Measurements from ENCODE around the gene C1orf198. TPM values are rescaled to one million over a fixed set of nuclear protein-coding genes. Genes with fewer than 3 reads are reported as not detected.

The C1orf198 gene
- total RNA-seq, 1 donor, result 352 TPM

GRCh38 chr1:230853731-230854130 lies 14.6 kb downstream of the C1orf198 start:
- TF ChIP-seq CTCF (IDR thresholded peaks at IDR 0.05; ENCODE audit: extremely low read depth, low read depth, low read length), result no peak
- Histone ChIP-seq H3K4me3 (ENCODE audit: insufficient read depth, low read length) (no peak overlapping the region), H3K27me3 (ENCODE audit: insufficient read depth, low read length) (no peaks in the 10 kb centered on the region), H3K36me3 (ENCODE audit: insufficient read depth, low read length) (peaks cover 54% of the 10 kb centered on the region), H2AFZ (ENCODE audit: low read length) (no peak overlapping the region), H3K4me1 (ENCODE audit: insufficient read depth, low read length) (peaks cover 68% of the 10 kb centered on the region), H3K27ac (ENCODE audit: low read depth, low read length) (no peak overlapping the region), H3K79me2 (ENCODE audit: insufficient read depth, low read length) (peaks cover 92% of the 10 kb centered on the region), H3K9me3 (ENCODE audit: low read depth, low read length) (peaks cover 2% of the 10 kb centered on the region), H4K20me1 (ENCODE audit: insufficient read depth, low read length) (peaks cover 30% of the 10 kb centered on the region), H3K4me2 (ENCODE audit: insufficient read depth, low read length) (no peak overlapping the region)
- DNase-seq (ENCODE audit: insufficient read length, low spot score, missing footprints), result no peak

GRCh38 chr1:230852959-230853358 lies 15.4 kb downstream of the C1orf198 start:
- Histone ChIP-seq H3K9me3 (ENCODE audit: low read depth, low read length) (peaks cover 2% of the 10 kb centered on the region), H3K4me1 (ENCODE audit: insufficient read depth, low read length) (peaks cover 66% of the 10 kb centered on the region), H3K27me3 (ENCODE audit: insufficient read depth, low read length) (no peaks in the 10 kb centered on the region), H2AFZ (ENCODE audit: low read length) (no peak overlapping the region), H3K4me2 (ENCODE audit: insufficient read depth, low read length) (no peak overlapping the region), H3K79me2 (ENCODE audit: insufficient read depth, low read length) (peaks cover 92% of the 10 kb centered on the region), H3K27ac (ENCODE audit: low read depth, low read length) (peak overlapping the region; percentile 13), H4K20me1 (ENCODE audit: insufficient read depth, low read length) (peaks cover 22% of the 10 kb centered on the region), H3K4me3 (ENCODE audit: insufficient read depth, low read length) (no peak overlapping the region), H3K36me3 (ENCODE audit: insufficient read depth, low read length) (peaks cover 55% of the 10 kb centered on the region)
- DNase-seq (ENCODE audit: insufficient read length, low spot score, missing footprints), result no peak
- no peak for TF ChIP-seq CTCF (IDR thresholded peaks at IDR 0.05; ENCODE audit: extremely low read depth, low read depth, low read length)

GRCh38 chr1:230851291-230851691 lies 17.0 kb downstream of the C1orf198 start:
- peak overlapping the region; percentile 91 for H3K27ac ChIP-seq (ENCODE audit: low read depth, low read length)
- no peak for TF ChIP-seq CTCF (IDR thresholded peaks at IDR 0.05; ENCODE audit: extremely low read depth, low read depth, low read length)
- H3K4me1 ChIP-seq (ENCODE audit: insufficient read depth, low read length), result peaks cover 50% of the 10 kb centered on the region
- no peaks in the 10 kb centered on the region for H3K27me3 ChIP-seq (ENCODE audit: insufficient read depth, low read length)
- H3K4me2 ChIP-seq (ENCODE audit: insufficient read depth, low read length), result peak overlapping the region; percentile 7
- peak overlapping the region; percentile 11 for H3K4me3 ChIP-seq (ENCODE audit: insufficient read depth, low read length)
- peaks cover 2% of the 10 kb centered on the region for H3K9me3 ChIP-seq (ENCODE audit: low read depth, low read length)
- H3K36me3 ChIP-seq (ENCODE audit: insufficient read depth, low read length), result peaks cover 62% of the 10 kb centered on the region
- no peak overlapping the region for H2AFZ ChIP-seq (ENCODE audit: low read length)
- H4K20me1 ChIP-seq (ENCODE audit: insufficient read depth, low read length), result peaks cover 20% of the 10 kb centered on the region
- peaks cover 88% of the 10 kb centered on the region for H3K79me2 ChIP-seq (ENCODE audit: insufficient read depth, low read length)
- DNase-seq (ENCODE audit: insufficient read length, low spot score, missing footprints), result no peak

- peak overlapping the region; percentile 91 for H3K27ac ChIP-seq (ENCODE audit: low read depth, low read length)
- no peak for TF ChIP-seq CTCF (IDR thresholded peaks at IDR 0.05; ENCODE audit: extremely low read depth, low read depth, low read length)
- peaks cover 63% of the 10 kb centered on the region for H3K36me3 ChIP-seq (ENCODE audit: insufficient read depth, low read length)
- H4K20me1 ChIP-seq (ENCODE audit: insufficient read depth, low read length), result peaks cover 15% of the 10 kb centered on the region
- H3K4me3 ChIP-seq (ENCODE audit: insufficient read depth, low read length), result no peak overlapping the region
- H3K27me3 ChIP-seq (ENCODE audit: insufficient read depth, low read length), result no peaks in the 10 kb centered on the region
- no peak overlapping the region for H2AFZ ChIP-seq (ENCODE audit: low read length)
- peaks cover 46% of the 10 kb centered on the region for H3K4me1 ChIP-seq (ENCODE audit: insufficient read depth, low read length)
- H3K9me3 ChIP-seq (ENCODE audit: low read depth, low read length), result peaks cover 2% of the 10 kb centered on the region
- peak overlapping the region; percentile 34 for H3K4me2 ChIP-seq (ENCODE audit: insufficient read depth, low read length)
- no peak for DNase-seq (ENCODE audit: insufficient read length, low spot score, missing footprints)
- peaks cover 87% of the 10 kb centered on the region for H3K79me2 ChIP-seq (ENCODE audit: insufficient read depth, low read length)
Measured at GRCh38 chr1:230850547-230850946, 17.8 kb downstream of the C1orf198 start.

Measured in osteoblast (primary cell).